GM12864 (cell line): Measurements from ENCODE around the gene LRIT2.
"Not testable (repeated sequence)": the region's sequence is repeated elsewhere in the genome, so short reads cannot be mapped to it uniquely, and the experiment has no call there.

Experiments
- DNase-seq: peaks from one replicate; pipeline ENCODE4 v3.0.0-alpha.2; 2011; ENCODE audit warnings: low read depth
- H3K4me3 ChIP-seq: 2 replicates; pipeline ENCODE4 v1.5.1; 2011; ENCODE audit warnings: mild to moderate bottlenecking, low read depth, low read length, control low read depth
- TF ChIP-seq, protein P1 (sequence below): IDR thresholded peaks from 2 replicates; pipeline ENCODE4 v1.5.1; 2011; ENCODE audit warnings: low read depth, mild to moderate bottlenecking, moderate library complexity, low read length, control low read depth, inconsistent platforms; ENCODE audit errors: missing control alignments

LRIT2 gene

GRCh38 chr10:84176836-84177474 is 48.4 kb downstream of the LRIT2 start:
- TF ChIP-seq, protein P1, sequence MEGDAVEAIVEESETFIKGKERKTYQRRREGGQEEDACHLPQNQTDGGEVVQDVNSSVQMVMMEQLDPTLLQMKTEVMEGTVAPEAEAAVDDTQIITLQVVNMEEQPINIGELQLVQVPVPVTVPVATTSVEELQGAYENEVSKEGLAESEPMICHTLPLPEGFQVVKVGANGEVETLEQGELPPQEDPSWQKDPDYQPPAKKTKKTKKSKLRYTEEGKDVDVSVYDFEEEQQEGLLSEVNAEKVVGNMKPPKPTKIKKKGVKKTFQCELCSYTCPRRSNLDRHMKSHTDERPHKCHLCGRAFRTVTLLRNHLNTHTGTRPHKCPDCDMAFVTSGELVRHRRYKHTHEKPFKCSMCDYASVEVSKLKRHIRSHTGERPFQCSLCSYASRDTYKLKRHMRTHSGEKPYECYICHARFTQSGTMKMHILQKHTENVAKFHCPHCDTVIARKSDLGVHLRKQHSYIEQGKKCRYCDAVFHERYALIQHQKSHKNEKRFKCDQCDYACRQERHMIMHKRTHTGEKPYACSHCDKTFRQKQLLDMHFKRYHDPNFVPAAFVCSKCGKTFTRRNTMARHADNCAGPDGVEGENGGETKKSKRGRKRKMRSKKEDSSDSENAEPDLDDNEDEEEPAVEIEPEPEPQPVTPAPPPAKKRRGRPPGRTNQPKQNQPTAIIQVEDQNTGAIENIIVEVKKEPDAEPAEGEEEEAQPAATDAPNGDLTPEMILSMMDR = no peak
- no peak overlapping the region for H3K4me3 ChIP-seq
- DNase-seq = no peak

DNA sequence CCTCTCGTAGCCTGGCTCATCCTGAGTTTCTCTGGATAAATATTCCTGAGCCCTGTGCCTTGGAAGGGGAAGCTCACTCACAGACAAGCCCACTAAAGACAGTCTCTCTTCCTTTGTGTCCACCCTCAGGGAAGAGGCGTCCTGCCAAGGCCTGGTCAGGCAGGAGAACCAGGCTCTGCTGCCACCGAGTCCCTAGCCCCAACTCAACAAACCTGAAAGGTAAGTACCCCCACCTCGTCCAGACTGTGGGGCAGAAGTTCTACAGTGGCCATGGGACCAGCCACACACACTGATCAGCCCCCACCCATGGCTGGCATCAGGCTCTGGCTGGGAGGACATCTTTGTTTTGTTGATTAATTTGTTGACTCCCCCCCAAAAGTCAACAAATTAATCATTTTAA is 49.0 kb downstream of the LRIT2 start:
- DNase-seq = no peak
- TF ChIP-seq, protein P1 = no peak
- H3K4me3 ChIP-seq = no peak overlapping the region

GRCh38 chr10:84175436-84175835 is 49.9 kb downstream of the LRIT2 start:
- DNase-seq = no peak
- TF ChIP-seq, protein P1 = no peak
- H3K4me3 ChIP-seq = no peak overlapping the region

GRCh38 chr10:84173501-84173929 is 51.8 kb downstream of the LRIT2 start, which contains the start of gene GPR15LG:
TSS of gene GPR15LG (plus strand) at chr10:84173801. CDS start at chr10:84173852, 51 bp downstream.
- DNase-seq = no peak
- TF ChIP-seq, protein P1 = no peak

GRCh38 chr10:84172467-84173356 is 52.6 kb downstream of the LRIT2 start:
- TF ChIP-seq, protein P1 = no peak

More at GRCh38 chr10:84173501-84173929, 51.8 kb downstream of the LRIT2 start, which contains the start of gene GPR15LG:
- peak within 1 kb of the TSS; percentile 26 for H3K4me3 ChIP-seq

GRCh38 chr10:84171700-84172466 is 53.5 kb downstream of the LRIT2 start:
- not testable (repeated sequence) for DNase-seq
- peak overlapping the region; percentile 76 for H3K4me3 ChIP-seq

More at GRCh38 chr10:84172467-84173356, 52.6 kb downstream of the LRIT2 start:
- H3K4me3 ChIP-seq = peak overlapping the region; percentile 26
- DNase-seq = no peak

DNA sequence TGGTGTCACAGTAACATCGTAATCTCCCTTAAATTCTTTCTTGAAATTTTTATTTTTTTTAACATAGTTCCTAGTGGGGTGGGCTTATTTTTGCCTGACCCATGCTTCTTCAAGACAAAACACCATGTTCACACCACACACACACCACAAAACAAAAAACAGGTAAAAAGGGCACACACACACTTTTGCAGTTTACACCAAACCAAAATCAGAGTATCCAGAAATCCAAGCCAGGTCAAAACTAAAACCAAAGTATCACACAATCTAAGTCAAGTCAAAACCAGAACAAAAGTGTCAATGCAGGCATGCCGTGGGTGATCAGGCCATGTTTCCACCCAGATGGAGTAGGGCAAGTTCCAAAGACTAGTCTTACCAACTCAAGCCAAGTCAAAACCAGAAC is 54.1 kb downstream of the LRIT2 start:
- peak overlapping the region; percentile 76 for H3K4me3 ChIP-seq

More for the DNA sequence above, 54.1 kb downstream of the LRIT2 start:
- not testable (repeated sequence) for DNase-seq
